Measurements from ENCODE around the gene CAMTA1. TPM values are rescaled to one million over a fixed set of nuclear protein-coding genes. Genes with fewer than 3 reads are reported as not detected.

CAMTA1 gene
- total RNA-seq, 1 donor from 2014 or later = 268 TPM

DNA sequence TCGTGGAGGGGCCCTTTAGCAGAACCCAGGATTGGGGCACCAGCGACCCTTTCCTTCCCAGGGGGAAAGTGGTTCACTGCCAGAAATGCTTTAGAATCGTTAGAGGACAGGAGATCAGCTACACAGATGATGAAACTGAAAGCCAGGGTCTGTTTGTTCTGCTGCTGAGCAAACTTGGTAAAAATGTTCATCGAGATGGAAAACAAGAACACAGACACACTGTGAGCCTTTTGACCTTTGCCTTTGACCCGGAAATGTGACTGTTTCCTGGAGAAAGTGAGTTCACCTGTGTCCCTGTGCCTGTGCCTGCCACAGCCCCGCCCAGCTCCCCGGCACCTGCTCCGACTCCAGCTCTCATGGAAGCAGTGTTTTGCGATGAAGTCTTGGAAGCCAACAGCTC lies 234.3 kb downstream of the CAMTA1 start:
- H3K4me1 Mint-ChIP-seq = peaks cover 13% of the 10 kb centered on the region
- H3K36me3 Mint-ChIP-seq = no peaks in the 10 kb centered on the region
- Histone ChIP-seq H3K79me2 (ENCODE audit: low read depth) (no peaks in the 10 kb centered on the region), H2AFZ (replicated peaks) (no peak overlapping the region), H3K36me3 (no peaks in the 10 kb centered on the region), H3F3A (ENCODE audit: low read depth) (no peaks in the 10 kb centered on the region), H3K9ac (no peak overlapping the region), H3K27ac (no peak overlapping the region), H3K4me3 (no peak overlapping the region), H4K20me1 (ENCODE audit: low read depth) (peaks cover 4% of the 10 kb centered on the region), H3K4me1 (peaks cover 8% of the 10 kb centered on the region), H3K9me3 (ENCODE audit: low read depth) (no peaks in the 10 kb centered on the region), H3K4me2 (no peak overlapping the region), H3K27me3 (no peaks in the 10 kb centered on the region)
- no peak overlapping the region for H3K27ac Mint-ChIP-seq
- H3K9me3 Mint-ChIP-seq = no peaks in the 10 kb centered on the region
- H3K4me3 Mint-ChIP-seq = no peak overlapping the region
- TF ChIP-seq EZH2phosphoT487 (IDR thresholded peaks at IDR 0.05) = no peak
- TF ChIP-seq EZH2 (IDR thresholded peaks at IDR 0.05) = no peak
- TF ChIP-seq, protein P1, sequence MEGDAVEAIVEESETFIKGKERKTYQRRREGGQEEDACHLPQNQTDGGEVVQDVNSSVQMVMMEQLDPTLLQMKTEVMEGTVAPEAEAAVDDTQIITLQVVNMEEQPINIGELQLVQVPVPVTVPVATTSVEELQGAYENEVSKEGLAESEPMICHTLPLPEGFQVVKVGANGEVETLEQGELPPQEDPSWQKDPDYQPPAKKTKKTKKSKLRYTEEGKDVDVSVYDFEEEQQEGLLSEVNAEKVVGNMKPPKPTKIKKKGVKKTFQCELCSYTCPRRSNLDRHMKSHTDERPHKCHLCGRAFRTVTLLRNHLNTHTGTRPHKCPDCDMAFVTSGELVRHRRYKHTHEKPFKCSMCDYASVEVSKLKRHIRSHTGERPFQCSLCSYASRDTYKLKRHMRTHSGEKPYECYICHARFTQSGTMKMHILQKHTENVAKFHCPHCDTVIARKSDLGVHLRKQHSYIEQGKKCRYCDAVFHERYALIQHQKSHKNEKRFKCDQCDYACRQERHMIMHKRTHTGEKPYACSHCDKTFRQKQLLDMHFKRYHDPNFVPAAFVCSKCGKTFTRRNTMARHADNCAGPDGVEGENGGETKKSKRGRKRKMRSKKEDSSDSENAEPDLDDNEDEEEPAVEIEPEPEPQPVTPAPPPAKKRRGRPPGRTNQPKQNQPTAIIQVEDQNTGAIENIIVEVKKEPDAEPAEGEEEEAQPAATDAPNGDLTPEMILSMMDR (IDR thresholded peaks at IDR 0.05) = no peak
- DNase-seq (ENCODE audit: low spot score) = no peak
- H3K27me3 Mint-ChIP-seq (ENCODE audit: insufficient read depth, low read depth) = peaks cover 2% of the 10 kb centered on the region

- Mint-ChIP-seq H3K27me3 (ENCODE audit: insufficient read depth, low read depth) (peaks cover 2% of the 10 kb centered on the region), H3K27ac (no peak overlapping the region), H3K36me3 (no peaks in the 10 kb centered on the region), H3K4me1 (peaks cover 19% of the 10 kb centered on the region), H3K4me3 (no peak overlapping the region), H3K9me3 (no peaks in the 10 kb centered on the region)
- Histone ChIP-seq H3K27ac (no peak overlapping the region), H3K4me3 (no peak overlapping the region), H3K36me3 (no peaks in the 10 kb centered on the region), H3K4me1 (peaks cover 8% of the 10 kb centered on the region), H3K9ac (no peak overlapping the region), H3K79me2 (ENCODE audit: low read depth) (no peaks in the 10 kb centered on the region), H4K20me1 (ENCODE audit: low read depth) (peaks cover 4% of the 10 kb centered on the region), H3K4me2 (no peak overlapping the region), H2AFZ (replicated peaks) (no peak overlapping the region), H3K27me3 (no peaks in the 10 kb centered on the region), H3K9me3 (ENCODE audit: low read depth) (no peaks in the 10 kb centered on the region), H3F3A (ENCODE audit: low read depth) (no peaks in the 10 kb centered on the region)
- TF ChIP-seq EZH2 (IDR thresholded peaks at IDR 0.05) = no peak
- TF ChIP-seq EZH2phosphoT487 (IDR thresholded peaks at IDR 0.05) = no peak
- TF ChIP-seq, protein P1 (IDR thresholded peaks at IDR 0.05) = no peak
- DNase-seq (ENCODE audit: low spot score) = no peak
Observed at GRCh38 chr1:7022058-7022457, 236.8 kb downstream of the CAMTA1 start.

GRCh38 chr1:7025013-7025412 lies 239.8 kb downstream of the CAMTA1 start:
- Histone ChIP-seq H3K4me1 (peaks cover 8% of the 10 kb centered on the region), H3K27ac (no peak overlapping the region), H2AFZ (replicated peaks) (no peak overlapping the region), H4K20me1 (ENCODE audit: low read depth) (peaks cover 4% of the 10 kb centered on the region), H3K9me3 (ENCODE audit: low read depth) (no peaks in the 10 kb centered on the region), H3F3A (ENCODE audit: low read depth) (no peaks in the 10 kb centered on the region), H3K4me3 (no peak overlapping the region), H3K27me3 (no peaks in the 10 kb centered on the region), H3K4me2 (no peak overlapping the region), H3K9ac (no peak overlapping the region), H3K36me3 (no peaks in the 10 kb centered on the region), H3K79me2 (ENCODE audit: low read depth) (no peaks in the 10 kb centered on the region)
- no peaks in the 10 kb centered on the region for H3K9me3 Mint-ChIP-seq
- no peak overlapping the region for H3K4me3 Mint-ChIP-seq
- TF ChIP-seq, protein P1 (IDR thresholded peaks at IDR 0.05) = no peak
- TF ChIP-seq EZH2 (IDR thresholded peaks at IDR 0.05) = no peak
- TF ChIP-seq EZH2phosphoT487 (IDR thresholded peaks at IDR 0.05) = no peak
- H3K36me3 Mint-ChIP-seq = no peaks in the 10 kb centered on the region
- H3K27me3 Mint-ChIP-seq (ENCODE audit: insufficient read depth, low read depth) = no peaks in the 10 kb centered on the region
- DNase-seq (ENCODE audit: low spot score) = no peak
- peaks cover 19% of the 10 kb centered on the region for H3K4me1 Mint-ChIP-seq
- H3K27ac Mint-ChIP-seq = no peak overlapping the region

Data from neural progenitor cell (in vitro differentiated cells).